CD4-positive, alpha-beta T cell (primary cell): ENCODE measurements around the gene GNAQ. TPM values are rescaled to one million over a fixed set of nuclear protein-coding genes. Genes with fewer than 3 reads are reported as not detected.

Experiments
- ATAC-seq: fragments of 200-7000 bp; cut with Tn5 transposase; one replicate; pipeline ENCODE4 v1.10.0; 2022; ENCODE audit warnings: mild to moderate bottlenecking; ENCODE audit not compliant: poor library complexity
- CTCF ChIA-PET: fragments of 350-600 bp; sonication (Branson Sonifier 250); formaldehyde crosslinking; loops from one replicate; lab custom pipeline; 2021; ENCODE audit warnings: antibody characterized with exemption, inconsistent platforms; lab: Charles Lee
- POLR2A ChIA-PET: fragments of 350-600 bp; sonication (Branson Sonifier 250); formaldehyde crosslinking; loops from one replicate; lab custom pipeline; 2021; ENCODE audit warnings: antibody characterized with exemption, inconsistent platforms; lab: Charles Lee
- DNase-seq, 14 experiments: peaks; one replicate each; pipeline ENCODE4 v3.0.0-alpha.2; 2013 to 2020; ENCODE audit warnings: mixed read lengths in 2 of 14
- H3K27ac ChIP-seq, 2 donors: one replicate each; pipeline versions ENCODE4 v1.5.1 to v1.7.0; 2013; ENCODE audit warnings: low read length in 2 of 2, low read depth in 1 of 2, mild to moderate bottlenecking in 1 of 2
- H3K27me3 ChIP-seq, 2 experiments: 1 replicate in 1 of 2; 2 replicates in 1 of 2; pipeline versions ENCODE4 v1.6.1 to v1.7.0; 2013; ENCODE audit warnings: low read length in 2 of 2, control low read depth in 1 of 2, mild to moderate bottlenecking in 1 of 2, moderate library complexity in 1 of 2; ENCODE audit not compliant: insufficient read depth in 2 of 2, control insufficient read depth in 1 of 2
- H3K36me3 ChIP-seq: one replicate; pipeline ENCODE4 v1.6.1; 2013; ENCODE audit warnings: low read length, control low read depth; ENCODE audit not compliant: insufficient read depth
- H3K4me1 ChIP-seq: one replicate; pipeline ENCODE4 v1.6.1; 2013; ENCODE audit warnings: low read length, control low read depth; ENCODE audit not compliant: insufficient read depth
- H3K4me3 ChIP-seq: one replicate; pipeline ENCODE4 v1.5.1; 2013; ENCODE audit warnings: mild to moderate bottlenecking, low read length, moderate library complexity
- H3K9me3 ChIP-seq, 2 experiments: 1 replicate in 1 of 2; 2 replicates in 1 of 2; pipeline versions ENCODE4 v1.6.1 to v1.7.0; 2013; ENCODE audit warnings: low read length in 2 of 2, mild to moderate bottlenecking in 2 of 2, control low read depth in 1 of 2, moderate library complexity in 1 of 2; ENCODE audit not compliant: control insufficient read depth in 1 of 2, insufficient read depth in 1 of 2
- H3K27ac Mint-ChIP-seq: one replicate; pipeline ENCODE4 v1.8.0; 2020; ENCODE audit warnings: mixed read lengths
- H3K27me3 Mint-ChIP-seq: one replicate; pipeline ENCODE4 v1.8.0; 2021; ENCODE audit warnings: mixed read lengths
- H3K36me3 Mint-ChIP-seq: one replicate; pipeline ENCODE4 v1.8.0; 2021; ENCODE audit warnings: low read depth, mixed read lengths
- H3K4me1 Mint-ChIP-seq: one replicate; pipeline ENCODE4 v1.8.0; 2021; ENCODE audit warnings: low read depth, mixed read lengths
- H3K4me3 Mint-ChIP-seq: one replicate; pipeline ENCODE4 v1.8.0; 2020; ENCODE audit warnings: mild to moderate bottlenecking, mixed read lengths
- H3K9me3 Mint-ChIP-seq: one replicate; pipeline ENCODE4 v1.8.0; 2020; ENCODE audit warnings: mixed read lengths
- intact Hi-C, 2 experiments: fragments of 100-400 bp; cut with DNase I in 1 of 2; cut with micrococcal nuclease in 1 of 2; formaldehyde crosslinking; loops; one replicate each; pipeline versions ENCODE4 v1.15.1 to v1.9.0; 2023 to 2025; cut with DNase I, micrococcal nuclease
- total RNA-seq, 174 experiments: library from RNA in 2 of 174; stranded (reverse) in 2 of 174; gene quantifications; one replicate each; pipeline ENCODE4 v1.2.3 and lab custom pipeline; 2021 to 2026
- TF ChIP-seq, protein P1 (sequence below): fragments of 200-600 bp; IDR thresholded peaks from one replicate; pipeline ENCODE4 v1.8.0; 2022; ENCODE audit warnings: antibody characterized with exemption, mild to moderate bottlenecking

The GNAQ gene
- total RNA-seq, 2 experiments from 2014 or later: 55.5 to 55.9 TPM

DNA sequence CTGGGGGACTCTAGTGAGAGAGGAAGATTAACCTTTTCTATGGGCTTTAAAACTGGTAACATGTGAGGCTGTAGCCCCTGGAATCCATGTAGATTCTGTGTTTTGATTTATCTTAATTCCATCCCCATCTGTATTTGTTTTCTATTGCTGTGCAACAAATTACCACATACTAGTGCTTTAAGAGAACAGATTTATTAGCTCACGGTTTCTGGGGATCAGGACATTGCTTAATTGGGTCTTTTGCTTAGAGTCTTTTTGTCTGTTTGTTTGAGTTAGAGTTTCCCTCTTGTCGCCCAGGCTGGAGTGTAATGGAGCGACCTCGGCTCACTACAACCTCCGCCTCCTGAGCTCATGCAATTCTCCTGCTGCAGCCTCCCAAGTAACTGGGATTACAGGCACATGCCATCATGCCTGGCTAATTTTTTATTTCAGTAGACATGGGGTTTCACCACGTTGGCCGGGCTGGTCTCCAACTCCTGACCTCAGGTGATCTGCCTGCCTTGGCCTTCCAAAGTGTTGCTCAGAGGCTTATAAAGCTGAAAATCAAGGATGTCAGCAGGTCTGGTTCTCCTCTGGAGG is 353.6 kb downstream of the GNAQ start:
- no peaks in the 10 kb centered on the region for H3K9me3 ChIP-seq
- POLR2A ChIA-PET: no interaction called here

DNA sequence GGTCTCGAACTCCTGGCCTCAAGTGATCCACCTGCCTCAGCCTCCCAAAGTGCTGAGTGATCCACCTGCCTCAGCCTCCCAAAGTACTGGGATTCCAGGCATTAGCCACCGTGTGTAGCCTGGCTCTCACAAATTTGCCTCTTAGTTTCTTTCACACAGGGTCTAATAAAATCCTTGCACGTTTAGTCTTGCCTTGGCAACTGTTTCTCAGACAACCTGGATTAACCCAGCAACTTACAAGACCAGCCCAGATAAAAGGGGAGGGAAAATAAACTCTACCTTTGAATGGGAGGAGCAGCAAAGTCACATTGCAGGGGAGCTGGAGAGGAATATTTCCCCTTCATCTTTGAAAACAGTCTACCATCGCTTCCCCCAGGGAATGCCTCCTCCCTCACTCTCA is 354.2 kb downstream of the GNAQ start:
- H3K9me3 Mint-ChIP-seq: no peaks in the 10 kb centered on the region
- H3K36me3 ChIP-seq: no peaks in the 10 kb centered on the region
- H3K4me3 Mint-ChIP-seq: no peak overlapping the region
- DNase-seq (no peak), ATAC-seq (no peak)
- intact Hi-C loops: no loop called here
- TF ChIP-seq, protein P1, sequence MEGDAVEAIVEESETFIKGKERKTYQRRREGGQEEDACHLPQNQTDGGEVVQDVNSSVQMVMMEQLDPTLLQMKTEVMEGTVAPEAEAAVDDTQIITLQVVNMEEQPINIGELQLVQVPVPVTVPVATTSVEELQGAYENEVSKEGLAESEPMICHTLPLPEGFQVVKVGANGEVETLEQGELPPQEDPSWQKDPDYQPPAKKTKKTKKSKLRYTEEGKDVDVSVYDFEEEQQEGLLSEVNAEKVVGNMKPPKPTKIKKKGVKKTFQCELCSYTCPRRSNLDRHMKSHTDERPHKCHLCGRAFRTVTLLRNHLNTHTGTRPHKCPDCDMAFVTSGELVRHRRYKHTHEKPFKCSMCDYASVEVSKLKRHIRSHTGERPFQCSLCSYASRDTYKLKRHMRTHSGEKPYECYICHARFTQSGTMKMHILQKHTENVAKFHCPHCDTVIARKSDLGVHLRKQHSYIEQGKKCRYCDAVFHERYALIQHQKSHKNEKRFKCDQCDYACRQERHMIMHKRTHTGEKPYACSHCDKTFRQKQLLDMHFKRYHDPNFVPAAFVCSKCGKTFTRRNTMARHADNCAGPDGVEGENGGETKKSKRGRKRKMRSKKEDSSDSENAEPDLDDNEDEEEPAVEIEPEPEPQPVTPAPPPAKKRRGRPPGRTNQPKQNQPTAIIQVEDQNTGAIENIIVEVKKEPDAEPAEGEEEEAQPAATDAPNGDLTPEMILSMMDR: no peak
- no peak overlapping the region for H3K4me3 ChIP-seq
- no peaks in the 10 kb centered on the region for H3K4me1 ChIP-seq
- H3K36me3 Mint-ChIP-seq: no peaks in the 10 kb centered on the region
- no peak overlapping the region for H3K27ac ChIP-seq
- H3K27me3 Mint-ChIP-seq: no peaks in the 10 kb centered on the region
- POLR2A ChIA-PET: no interaction called here
- CTCF ChIA-PET: no interaction called here
- H3K27ac Mint-ChIP-seq: no peak overlapping the region
- no peaks in the 10 kb centered on the region for H3K9me3 ChIP-seq
- H3K27me3 ChIP-seq: no peaks in the 10 kb centered on the region
- no peaks in the 10 kb centered on the region for H3K4me1 Mint-ChIP-seq

More for the DNA sequence above, 353.6 kb downstream of the GNAQ start:
- Histone ChIP-seq H3K4me3 (no peak overlapping the region), H3K27ac (no peak overlapping the region), H3K4me1 (no peaks in the 10 kb centered on the region), H3K27me3 (no peaks in the 10 kb centered on the region), H3K36me3 (no peaks in the 10 kb centered on the region)
- no peak for DNase-seq
- intact Hi-C loops: no loop called here
- Mint-ChIP-seq H3K27me3 (no peaks in the 10 kb centered on the region), H3K9me3 (no peaks in the 10 kb centered on the region), H3K4me1 (no peaks in the 10 kb centered on the region), H3K27ac (no peak overlapping the region), H3K36me3 (no peaks in the 10 kb centered on the region), H3K4me3 (no peak overlapping the region)
- CTCF ChIA-PET: no interaction called here
- no peak for ATAC-seq
- TF ChIP-seq, protein P1: no peak

DNA sequence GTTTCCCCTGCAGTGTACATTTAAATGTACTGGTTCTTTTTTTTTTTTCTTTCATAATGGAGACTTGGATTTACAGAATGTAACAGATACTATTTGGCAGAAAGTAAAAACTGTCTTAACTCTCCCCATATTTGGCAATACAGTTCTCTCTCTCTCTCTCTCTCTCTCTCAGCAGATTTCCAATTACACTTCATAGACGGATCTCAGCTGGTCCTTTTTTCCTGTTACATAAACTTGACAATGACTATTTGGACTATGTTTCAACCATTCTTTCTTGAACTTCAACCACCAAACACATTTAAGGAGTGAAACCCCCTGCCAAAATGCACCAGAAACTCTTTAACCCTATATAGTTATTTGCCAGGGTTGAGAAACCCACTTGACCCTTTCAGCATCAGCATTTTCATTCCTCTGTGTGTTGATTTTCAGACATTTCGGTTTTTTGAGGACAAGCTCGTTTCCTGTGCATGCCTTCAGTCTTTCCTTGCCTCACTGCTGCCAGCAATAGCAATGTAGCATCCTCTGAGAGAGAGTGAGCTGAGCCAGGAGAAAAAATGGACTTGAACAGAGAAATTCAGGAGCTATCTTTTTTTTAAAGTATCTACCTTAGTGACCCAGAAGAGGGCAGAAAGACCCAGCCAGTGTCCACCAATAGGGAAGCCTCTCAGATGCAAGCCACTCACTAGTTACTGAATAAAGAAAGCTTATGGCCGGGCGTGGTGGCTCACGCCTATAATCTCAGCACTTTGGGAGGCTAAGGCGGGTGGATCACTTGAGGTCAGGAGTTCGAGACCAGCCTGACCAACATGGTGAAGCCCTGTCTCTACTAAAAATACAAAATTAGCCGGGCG is 357.4 kb downstream of the GNAQ start:
- Mint-ChIP-seq H3K9me3 (no peaks in the 10 kb centered on the region), H3K27ac (no peak overlapping the region), H3K4me1 (no peaks in the 10 kb centered on the region), H3K36me3 (no peaks in the 10 kb centered on the region), H3K27me3 (no peaks in the 10 kb centered on the region), H3K4me3 (no peak overlapping the region)
- ATAC-seq (no peak), DNase-seq (no peak)
- no peaks in the 10 kb centered on the region for H3K36me3 ChIP-seq
- no peak overlapping the region for H3K4me3 ChIP-seq
- no peaks in the 10 kb centered on the region for H3K27me3 ChIP-seq
- ChIA-PET POLR2A (no interaction called here), CTCF (no interaction called here)
- intact Hi-C loops: loop anchor here in 1 of 2 experiments (5.0 kb wide), 1 partner anchor 52 kb away; no protein-coding TSS in a partner anchor
- H3K4me1 ChIP-seq: no peaks in the 10 kb centered on the region
- no peaks in the 10 kb centered on the region for H3K9me3 ChIP-seq
- TF ChIP-seq, protein P1: no peak
- no peak overlapping the region for H3K27ac ChIP-seq
